ENCODE results near the gene SBF1.
A peak's percentile ranks its signal among the peaks of the same experiment; 100 is the strongest.

The SBF1 gene

DNA sequence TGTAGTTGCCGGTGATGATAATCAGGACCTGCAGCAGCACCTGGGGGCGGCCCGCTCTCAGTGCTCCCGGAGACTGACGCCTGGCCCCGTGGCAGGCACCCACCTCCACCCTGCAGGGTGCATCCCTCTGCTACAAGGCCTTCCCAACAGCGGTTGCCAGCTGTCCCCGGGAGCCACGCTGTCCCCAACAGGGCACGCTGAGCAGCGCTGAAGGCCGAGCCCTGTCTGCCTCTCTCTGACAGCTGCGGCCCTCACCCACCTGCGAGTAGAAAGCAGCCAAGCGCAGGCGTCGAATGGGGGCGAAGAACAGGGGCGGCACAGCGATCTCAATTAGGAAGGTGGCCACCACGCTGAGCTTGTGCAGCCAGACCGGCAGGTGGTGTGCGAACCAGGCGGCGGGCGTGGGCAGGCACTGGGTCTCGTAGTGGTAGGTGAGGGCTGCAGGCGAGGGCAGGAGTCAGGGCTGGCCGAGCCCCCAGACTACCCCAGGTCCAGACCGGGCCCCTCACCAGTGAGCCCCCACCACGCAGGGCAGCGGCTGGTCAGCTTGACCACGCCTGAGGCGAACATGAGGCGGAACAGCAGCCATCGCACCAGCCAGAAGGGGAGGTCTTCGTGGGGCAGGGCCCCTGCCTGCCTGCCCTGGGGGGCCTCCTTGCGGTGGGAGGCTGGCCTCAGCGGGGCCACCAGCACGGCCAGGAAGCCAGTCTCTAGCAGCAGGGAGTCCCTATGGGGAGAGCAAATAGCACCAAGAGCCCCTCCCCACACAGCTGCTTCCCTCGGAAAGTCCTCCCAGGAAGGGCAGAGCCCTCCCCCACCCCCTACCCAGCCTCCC lies 31.2 kb upstream of the SBF1 start:
- no peak for DNase-seq

DNA sequence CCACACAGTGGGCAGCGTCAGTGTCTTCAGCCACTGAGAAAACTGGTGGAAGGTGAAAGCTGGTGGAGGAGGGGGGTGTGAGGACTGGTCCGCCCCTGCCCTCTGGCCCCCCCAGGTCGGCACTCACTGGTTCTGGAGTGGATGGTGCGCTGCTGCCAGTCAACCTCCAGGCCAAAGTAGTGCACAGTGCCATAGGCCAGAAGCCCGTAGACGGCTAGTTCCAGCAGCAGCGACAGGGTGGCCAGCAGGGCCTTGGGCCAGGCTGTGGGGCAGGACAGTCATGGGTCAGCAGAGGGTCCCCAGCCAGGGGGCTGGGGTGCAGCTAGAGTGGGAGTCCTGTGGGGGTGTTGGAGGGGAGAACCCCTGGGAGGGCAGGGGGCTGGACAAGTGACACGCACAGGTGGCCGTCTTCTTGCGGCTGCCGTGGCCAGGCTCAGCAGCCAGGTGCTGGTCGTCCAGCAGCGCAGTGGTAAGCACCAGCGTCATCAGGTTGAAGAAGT lies 30.5 kb upstream of the SBF1 start:
- DNase-seq: no peak

DNA sequence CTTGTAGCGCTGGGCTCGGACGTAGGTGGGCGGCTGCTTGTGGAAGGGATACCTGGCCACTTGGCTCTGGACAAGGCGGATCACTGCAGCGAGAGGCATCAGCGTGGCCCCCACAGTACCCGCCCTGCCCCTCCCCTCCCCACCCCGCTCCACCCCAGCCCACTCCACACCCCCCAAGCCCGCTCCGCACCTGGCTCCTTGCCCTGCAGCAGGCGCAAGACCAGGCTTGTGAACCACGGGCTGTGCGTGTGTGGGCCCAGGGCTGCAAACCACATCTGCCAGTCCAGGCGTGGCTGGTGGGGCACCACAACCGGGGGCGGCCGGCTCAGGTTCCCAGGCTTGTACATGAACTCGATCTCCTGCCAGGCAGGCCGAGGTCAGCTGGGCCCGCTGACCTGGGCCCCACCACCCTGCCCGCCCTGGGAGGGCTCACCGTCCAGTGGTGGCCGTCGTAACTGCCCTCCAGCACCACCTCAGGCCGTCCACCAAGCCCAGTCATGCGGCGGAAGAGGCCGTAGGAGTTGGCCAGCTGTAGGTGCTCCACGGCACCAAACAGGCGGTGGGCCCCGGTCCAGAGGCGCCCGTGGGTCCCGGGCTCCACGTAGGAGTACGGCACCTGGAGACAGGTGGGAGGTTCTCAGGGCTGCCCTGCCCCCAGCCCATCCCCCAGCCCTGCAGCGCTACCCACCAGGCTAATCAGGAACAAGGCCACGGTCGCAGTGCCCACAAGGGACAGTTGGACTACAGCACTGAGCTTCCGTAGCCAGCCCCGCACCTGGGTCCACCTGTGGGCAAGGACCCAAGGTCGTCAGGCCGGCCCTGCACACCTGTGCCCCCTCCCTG lies 29.8 kb upstream of the SBF1 start:
- no peak for DNase-seq

DNA sequence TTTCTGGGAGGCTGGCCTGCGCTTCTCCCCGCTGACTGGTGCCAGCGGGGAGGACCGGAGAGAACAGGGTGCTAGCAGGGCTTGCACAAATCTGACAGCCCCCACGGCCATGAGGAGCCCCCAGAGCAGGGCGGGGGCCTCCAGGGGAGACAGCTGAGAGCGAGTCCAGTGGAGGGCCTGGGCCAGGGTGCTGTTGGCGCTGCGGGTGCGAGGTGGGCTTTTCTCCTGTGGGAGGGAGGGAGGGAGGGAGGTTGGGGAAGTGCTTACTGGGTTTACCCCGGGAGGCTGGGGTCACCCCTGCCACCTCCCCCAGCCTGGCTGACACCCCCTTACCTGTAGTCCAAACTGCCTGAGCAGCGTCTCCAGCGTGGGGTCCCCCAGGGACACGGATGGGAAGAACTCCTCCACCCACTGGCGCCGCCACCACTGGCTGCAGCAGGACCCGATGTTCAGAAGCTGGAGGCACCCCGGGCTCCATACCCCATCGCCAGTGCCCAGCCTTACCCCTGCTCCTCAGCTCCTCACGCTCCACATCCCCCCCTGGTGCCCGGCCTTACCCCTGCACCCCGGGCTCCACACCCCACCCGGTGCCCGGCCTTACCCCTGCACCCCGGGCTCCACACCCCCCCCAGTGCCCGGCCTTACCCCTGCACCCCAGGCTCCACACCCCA lies 28.8 kb upstream of the SBF1 start:
- no peak for DNase-seq

DNA sequence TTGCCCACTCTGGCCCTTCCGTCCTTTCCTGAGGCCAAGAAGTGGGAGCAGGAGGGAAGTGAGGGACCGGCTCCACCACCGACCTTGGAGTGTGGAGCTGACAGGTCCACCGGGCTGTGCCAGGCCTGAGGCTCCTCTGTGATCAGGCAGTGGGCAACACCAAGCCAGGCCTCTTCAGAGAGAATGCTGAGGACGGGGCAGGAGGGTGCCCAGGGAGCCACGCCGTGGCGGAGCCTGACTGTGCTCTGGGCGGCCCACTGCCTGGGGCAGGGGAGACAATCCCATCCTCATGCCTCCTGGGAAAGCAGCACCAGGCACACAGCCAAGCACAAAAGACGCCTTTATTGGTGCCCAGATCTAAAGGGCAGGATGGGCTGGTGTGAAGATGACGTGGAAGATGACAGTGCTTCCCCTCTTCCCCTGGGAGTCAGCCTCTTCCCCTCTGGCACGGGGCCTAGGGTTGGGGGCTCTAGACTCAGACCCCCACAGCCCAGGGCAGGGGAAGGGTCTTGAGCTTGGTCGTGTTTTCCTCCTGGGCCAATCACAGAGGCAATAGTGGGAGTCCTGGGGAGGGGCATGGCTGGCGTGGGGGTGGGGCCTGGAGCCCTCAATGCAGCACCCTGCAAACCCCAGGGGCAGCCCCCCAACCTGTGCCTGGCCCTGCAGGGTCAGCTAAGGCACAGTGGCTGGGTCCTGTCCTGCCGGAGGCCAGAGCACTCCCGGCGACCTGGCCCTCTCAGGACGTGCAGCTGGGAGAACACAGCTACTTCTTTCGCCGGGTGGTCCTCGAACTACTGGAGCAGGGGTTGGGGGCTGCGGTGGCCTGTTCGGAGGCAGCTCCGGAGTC lies 28.0 kb upstream of the SBF1 start:
- DNase-seq: no peak

DNA sequence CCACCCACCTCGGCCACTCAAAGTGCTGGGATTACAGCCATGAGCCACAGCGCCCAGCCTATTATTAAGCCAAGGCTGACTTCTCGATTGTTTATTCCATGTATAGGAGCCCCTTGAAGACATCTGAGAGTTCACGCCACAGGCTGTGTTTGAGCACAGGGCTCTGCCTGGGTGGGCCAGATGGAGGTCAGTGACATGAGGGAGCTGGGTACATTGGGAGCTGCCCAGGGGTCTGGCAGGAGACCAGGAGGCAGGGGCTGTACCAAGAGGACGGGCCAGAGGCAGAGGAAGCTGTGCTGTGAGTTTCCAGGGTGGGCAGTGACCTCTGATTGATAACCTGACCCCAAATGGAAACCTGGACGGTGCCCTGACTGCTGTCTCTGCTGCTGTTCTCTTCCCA lies 27.3 kb upstream of the SBF1 start:
- no peak for DNase-seq

DNA sequence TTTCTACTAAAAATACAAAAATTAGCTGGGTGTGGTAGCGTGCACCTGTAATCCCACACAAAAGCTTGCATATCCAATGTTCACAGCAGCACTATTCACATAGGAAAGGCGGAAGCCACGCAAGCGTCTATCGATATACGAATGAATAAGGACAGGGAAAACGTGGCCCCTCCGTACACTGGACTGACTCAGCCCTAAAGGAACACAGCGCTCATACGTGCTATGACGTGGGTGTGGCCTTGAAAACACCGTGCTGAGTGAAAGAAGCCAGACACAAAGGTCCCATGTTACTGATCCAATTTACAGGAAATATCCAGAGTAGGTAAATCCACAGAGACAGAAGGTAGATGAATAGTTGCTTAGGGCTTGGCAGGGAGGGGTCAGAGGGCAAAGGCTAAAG lies 25.6 kb upstream of the SBF1 start:
- no peak for DNase-seq

DNA sequence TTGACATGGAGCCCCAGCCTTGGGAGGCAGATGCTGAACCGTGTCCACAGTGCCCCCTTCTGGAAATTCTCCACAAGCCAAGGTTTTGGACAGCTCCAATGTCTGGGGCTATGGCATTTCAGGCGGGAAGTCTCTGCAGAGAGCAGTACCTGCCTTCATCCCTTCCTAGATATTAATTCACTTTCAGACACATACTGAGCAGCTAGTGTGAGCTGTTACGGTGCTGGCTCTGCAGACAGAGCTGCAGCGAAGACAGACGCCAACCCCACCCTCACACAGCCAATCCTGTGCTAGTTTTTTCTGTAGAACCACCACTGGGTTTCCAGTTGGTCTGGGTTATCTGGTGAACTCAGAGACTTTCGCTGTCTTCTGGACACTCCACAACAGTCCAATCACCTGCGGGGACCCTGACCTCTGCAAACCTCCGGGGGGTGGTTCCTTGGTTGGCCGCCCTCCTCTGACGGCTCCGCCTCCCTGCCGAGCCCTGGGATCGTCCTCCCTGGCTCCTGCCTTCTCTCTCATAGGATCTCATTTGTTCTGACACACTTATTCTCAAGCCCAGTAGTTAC lies 23.6 kb upstream of the SBF1 start:
- DNase-seq: peak in 1 of 2 experiments; percentile 78

DNA sequence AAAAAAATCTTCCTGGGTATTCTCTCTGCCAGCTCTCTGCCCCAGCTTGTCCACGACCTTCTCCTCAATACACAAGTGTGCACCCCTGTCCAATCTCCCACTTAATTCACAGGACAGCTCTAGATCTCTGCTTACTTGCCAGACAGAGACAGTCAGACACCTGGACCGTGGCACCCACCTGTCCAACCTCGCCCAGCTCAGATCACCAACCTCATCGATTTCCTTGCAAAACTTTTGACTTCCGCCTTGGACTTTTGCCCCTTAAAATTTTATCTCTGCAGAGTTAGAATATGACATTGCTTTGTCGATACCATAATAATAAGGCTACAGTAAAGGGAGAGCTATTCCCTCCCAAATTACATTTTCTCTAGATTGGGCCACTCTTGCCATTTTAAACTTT lies 22.3 kb upstream of the SBF1 start:
- no peak for DNase-seq

DNA sequence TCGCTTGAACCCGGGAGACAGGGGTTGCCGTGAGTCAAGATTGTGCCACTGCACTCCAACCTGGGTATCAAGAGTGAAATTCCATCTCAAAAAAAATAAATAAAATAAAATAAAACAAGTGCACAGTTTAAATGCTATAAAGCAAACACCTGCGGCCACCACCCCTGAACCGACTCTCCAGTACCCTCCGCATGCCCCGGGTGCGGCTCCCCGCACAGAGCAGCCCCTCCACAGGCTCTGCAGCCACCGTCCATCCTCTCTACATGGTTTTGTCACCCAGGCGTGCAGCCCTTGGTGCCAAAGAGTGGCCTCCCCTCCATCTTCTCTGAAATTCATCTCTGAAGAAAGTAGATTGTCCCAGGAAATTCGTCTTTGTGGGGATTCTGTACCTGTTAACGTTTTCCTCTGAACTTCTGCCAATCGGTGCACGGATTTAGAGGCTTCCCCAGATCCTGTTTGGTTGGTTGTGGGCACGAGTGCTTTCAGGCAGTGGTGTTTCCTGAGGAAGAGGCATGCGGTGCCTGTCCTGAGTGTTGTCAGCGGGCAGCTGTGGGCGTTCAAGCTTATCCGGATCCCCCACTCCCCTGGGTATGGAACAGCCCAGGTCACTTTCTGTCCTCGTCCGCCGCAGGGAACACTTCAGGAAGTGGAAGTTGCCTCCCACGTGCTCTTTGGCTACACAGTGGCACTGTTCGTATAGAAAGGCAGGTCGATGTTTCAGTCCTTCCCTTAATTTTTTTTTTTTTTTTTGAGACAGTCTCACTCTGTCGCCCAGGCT lies 15.9 kb upstream of the SBF1 start:
- DNase-seq: no peak

DNA sequence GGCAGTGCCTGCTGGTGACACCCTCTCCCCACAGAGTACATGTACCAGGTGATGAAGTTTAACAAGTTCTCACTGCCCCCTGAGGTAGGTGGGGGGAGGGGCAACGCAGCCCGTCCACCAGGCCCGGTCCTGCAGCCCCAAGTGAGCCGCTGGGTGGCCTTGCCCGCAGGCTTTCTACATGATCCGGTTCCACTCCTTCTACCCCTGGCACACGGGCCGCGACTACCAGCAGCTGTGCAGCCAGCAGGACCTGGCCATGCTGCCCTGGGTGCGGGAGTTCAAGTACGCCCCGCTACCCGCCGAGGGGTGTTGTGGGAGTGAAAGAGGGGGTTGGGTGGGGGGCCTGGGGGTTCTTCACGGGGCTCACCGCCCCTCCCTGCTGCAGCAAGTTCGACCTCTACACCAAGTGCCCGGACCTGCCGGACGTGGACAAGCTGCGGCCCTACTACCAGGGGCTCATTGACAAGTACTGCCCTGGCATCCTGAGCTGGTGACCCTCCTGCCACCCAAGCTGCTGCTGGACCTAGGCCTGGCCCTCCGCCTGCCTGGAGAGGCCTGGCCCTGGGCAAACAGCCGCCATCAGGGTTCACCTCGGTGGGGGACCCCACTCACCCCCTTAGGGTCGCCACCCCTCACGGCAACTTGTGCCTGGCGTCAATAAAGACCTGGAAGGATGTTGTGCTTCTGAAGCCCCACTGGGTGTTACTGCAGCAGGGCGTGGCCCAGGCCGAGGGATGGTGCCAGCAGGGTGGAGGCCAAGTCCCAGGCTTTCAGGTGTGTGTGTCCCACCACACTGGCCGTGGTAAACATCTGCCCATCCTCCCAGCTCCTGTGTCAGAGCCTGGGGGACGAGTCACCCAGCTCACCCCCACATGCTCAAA lies 14.8 kb upstream of the SBF1 start:
- DNase-seq: no peak

DNA sequence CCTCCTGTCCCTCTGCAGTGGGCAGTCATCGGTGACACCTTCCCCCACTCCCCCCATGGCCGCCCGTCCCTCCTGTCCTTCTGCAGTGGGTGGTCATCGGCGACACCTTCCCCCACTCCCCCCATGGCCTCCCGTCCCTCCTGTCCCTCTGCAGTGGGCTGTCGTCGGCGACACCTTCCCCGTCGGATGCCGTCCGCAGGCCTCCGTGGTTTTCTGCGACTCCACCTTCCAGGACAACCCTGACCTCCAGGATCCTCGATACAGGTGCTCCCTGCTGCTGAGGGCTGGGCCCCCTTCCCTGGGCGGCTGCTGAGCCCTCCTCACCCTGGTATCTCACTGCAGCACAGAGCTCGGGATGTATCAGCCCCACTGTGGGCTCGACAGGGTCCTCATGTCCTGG lies 14.1 kb upstream of the SBF1 start:
- DNase-seq: no peak

DNA sequence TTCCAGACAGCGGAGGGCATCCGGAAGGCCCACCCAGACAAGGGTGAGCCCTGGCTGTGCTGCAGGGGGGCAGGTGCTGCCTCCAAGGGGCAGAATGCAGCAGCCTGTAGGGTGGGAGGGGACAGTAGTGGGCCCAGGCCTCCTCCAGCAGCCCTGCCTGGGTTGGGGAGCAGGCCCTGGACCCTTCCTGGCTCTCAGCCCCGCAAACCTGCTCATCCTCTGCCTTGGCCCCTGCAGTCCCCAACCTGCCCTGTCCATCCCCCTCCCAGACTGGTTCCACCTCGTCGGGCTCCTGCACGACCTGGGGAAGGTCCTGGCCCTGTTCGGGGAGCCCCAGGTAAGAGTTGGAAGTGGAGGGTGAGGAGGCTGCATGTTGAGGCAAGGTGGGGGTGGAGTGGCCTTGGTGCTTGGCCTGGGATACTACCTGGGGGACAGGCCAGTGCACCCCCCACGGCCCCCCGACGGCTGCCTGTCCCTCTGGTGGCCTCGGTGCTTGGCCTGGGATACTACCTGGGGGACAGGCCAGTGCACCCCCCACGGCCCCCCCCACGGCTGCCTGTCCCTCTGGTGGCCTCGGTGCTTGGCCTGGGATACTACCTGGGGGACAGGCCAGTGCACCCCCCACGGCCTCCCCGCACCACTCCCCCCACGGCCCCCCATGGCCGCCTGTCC lies 13.3 kb upstream of the SBF1 start:
- DNase-seq: no peak

DNA sequence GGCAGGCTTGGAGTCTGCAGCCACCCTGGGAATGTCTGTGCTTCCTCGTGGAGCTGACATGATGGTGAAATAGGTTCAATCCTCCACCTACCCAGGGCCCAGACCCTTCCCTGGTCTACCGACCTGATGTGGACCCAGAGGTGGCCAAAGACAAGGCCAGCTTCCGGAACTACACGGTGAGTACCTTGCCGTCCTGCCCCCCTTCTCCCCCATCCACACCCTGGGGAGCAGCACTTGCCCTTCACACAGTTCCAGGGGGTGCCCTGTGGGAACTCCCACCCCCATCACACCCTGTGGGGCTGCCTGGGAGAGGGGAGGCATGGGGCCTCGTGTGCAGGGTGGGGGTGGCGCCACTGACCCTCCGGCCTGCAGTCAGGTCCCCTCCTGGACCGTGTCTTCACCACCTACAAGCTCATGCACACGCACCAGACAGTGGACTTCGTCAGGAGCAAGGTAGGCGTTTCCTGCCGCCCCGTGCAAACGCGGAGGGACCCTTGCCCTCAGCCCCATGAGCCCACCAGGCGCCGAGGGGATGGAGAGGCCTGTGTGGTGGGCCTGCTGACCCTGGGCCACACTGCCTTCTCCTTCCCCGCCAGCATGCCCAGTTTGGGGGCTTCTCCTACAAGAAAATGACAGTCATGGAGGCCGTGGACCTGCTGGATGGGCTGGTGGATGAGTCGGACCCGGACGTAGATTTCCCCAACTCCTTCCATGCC lies 12.6 kb upstream of the SBF1 start:
- DNase-seq: no peak

DNA sequence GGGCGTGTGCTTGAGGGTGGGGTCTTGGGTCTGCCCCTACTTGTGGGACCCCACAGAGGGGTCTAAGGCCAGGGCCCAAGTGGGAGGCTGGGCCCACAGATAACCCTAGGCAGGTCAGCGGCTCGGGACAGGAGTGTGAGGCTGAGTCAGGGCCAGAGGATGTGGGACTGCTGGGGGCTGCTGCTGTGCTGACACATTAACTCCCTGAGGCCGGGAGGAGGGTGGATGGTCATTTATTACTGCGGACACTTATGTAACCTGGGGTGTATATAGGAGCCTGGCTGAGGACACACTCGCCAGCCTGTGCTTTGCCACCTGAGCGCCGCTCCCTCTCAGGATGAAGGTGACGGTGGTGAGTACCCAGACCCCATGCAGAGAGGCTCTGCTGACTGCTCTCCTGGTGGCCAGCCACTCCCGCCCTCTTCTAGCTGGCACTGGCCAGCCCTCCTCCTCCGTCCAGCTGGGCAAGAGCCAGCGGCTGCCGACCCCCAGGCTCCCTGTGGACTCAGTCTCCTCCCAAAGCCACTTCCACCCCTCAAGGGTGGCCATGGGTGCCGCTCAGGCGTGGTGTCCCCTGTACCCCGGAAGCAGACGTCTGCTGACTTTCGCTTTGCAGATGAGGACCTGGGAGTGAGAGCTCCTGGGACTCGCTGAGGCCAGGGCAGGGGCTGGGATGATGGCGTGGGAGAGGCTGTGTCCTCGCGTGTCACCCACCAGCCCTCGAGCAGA lies 11.9 kb upstream of the SBF1 start, which contains the start of gene MIOX:
Gene MIOX (plus strand): TSS at position 299 of the 729 bp plus-strand sequence. CDS start 39 bp downstream, at position 338.
- DNase-seq: no peak

DNA sequence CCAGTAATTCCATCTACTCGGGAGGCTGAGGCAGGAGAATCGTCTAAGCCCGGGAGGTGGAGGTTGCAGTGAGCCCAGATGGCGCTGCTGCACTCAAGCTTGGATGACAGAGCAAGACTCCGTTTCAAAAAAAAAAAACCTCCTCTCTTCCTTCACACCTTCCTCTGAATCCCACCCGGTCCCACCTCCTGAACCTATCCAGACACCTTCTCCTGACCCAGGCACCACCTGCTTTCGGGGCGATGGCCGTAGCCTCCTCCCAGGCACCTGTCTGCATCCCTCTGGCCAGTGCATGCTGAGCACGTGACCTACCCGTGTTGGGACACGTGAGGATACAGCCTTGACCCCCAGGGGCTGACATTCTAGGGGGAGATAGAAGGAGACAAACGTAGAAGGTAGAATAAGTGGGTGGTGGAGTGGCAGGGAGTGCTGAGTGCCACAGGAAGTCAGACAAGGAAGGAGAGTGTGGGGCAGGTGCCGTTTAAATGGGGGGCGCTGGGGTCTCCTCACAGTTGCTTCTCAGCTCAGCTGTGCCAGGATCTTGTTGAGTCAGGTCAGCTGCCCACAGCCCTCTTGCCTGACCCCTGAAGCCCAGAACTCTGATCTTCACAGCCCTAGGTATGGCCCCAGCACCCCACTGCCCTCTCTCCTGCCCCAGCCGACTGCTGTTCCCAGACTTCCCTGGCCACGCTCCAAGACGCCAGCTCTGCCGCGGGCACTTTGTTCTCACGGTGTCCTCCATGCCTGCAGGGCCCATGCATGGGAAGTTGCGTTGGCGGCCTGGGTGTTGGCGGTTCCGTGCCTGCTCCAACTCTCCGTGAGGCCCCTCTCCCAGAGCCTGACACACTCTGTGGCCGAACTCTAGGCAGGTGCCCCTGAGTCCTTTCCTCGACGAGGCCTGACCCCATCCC lies 10.6 kb upstream of the SBF1 start:
- no peak for DNase-seq
